ENCODE results near the gene MAP7.
"Not testable (repeated sequence)": the region's sequence is repeated elsewhere in the genome, so short reads cannot be mapped to it uniquely, and the experiment has no call there.

Gene MAP7

DNA sequence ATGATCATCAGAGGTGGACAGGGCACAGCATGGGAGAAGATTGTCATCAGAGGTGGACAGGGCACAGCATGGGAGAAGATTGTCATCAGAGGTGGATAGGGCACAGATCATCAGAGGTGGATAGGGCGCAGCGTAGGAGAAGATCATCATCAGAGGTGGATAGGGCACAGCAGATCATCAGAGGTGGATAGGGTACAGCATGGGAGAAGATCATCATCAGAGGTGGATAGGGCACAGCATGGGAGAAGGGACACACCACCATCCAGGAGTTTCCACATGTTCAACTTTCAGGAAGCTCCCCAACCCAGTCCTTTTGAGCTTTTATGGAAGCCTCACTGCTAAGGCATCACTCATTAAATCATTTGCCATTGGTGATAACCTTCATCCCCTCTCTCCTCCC lies 104.1 kb downstream of the MAP7 start:
- TF ChIP-seq, protein P1, sequence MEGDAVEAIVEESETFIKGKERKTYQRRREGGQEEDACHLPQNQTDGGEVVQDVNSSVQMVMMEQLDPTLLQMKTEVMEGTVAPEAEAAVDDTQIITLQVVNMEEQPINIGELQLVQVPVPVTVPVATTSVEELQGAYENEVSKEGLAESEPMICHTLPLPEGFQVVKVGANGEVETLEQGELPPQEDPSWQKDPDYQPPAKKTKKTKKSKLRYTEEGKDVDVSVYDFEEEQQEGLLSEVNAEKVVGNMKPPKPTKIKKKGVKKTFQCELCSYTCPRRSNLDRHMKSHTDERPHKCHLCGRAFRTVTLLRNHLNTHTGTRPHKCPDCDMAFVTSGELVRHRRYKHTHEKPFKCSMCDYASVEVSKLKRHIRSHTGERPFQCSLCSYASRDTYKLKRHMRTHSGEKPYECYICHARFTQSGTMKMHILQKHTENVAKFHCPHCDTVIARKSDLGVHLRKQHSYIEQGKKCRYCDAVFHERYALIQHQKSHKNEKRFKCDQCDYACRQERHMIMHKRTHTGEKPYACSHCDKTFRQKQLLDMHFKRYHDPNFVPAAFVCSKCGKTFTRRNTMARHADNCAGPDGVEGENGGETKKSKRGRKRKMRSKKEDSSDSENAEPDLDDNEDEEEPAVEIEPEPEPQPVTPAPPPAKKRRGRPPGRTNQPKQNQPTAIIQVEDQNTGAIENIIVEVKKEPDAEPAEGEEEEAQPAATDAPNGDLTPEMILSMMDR (IDR thresholded peaks at IDR 0.05; ENCODE audit: insufficient read depth, low read depth, low read length, missing control alignments): no peak

DNA sequence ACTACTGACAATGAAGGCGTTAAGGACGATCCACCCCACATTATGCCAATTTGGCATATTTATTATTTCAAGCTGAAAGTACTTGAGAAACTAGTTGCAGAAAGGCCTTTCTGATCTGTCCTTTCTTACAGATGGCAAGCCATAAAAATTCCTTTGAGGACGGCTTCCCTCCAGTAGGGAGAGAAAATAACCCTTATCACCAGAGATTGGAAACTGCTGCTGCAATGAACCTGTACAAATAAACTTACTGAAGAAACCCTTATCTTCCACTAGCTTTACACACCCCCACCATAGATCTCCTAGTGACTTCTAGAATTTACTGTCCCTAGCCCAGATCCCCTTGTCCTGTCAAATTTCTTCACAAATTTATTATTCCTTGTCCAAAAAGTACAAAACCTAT lies 105.2 kb downstream of the MAP7 start:
- TF ChIP-seq, protein P1 (IDR thresholded peaks at IDR 0.05; ENCODE audit: insufficient read depth, low read depth, low read length, missing control alignments): no peak
- no peak overlapping the region for H3K4me3 ChIP-seq (ENCODE audit: low read depth, low read length)
- DNase-seq (ENCODE audit: low read depth): no peak

More for the DNA sequence above, 104.1 kb downstream of the MAP7 start:
- DNase-seq (ENCODE audit: low read depth): no peak
- no peak overlapping the region for H3K4me3 ChIP-seq (ENCODE audit: low read depth, low read length)

DNA sequence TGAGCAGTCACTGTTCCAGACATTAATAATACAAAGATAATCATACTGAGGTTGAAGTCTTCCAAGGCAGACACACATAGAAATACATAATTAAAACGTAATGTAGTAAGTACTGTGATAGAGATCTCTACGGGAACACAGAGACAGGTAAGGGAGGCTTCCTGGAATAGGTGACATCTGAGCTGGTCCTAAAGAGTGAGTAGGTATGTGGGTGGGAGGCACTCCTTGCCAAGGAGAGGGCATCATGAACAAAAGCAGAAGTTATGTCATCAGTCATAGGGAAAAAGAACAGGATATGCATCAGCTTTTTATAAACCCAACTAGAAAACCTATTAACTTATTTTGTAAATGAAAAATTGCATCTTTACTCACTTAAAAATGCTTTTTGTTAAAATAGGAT lies 110.0 kb downstream of the MAP7 start:
- no peak overlapping the region for H3K4me3 ChIP-seq (ENCODE audit: low read depth, low read length)
- TF ChIP-seq, protein P1 (IDR thresholded peaks at IDR 0.05; ENCODE audit: insufficient read depth, low read depth, low read length, missing control alignments): no peak
- DNase-seq (ENCODE audit: low read depth): no peak

DNA sequence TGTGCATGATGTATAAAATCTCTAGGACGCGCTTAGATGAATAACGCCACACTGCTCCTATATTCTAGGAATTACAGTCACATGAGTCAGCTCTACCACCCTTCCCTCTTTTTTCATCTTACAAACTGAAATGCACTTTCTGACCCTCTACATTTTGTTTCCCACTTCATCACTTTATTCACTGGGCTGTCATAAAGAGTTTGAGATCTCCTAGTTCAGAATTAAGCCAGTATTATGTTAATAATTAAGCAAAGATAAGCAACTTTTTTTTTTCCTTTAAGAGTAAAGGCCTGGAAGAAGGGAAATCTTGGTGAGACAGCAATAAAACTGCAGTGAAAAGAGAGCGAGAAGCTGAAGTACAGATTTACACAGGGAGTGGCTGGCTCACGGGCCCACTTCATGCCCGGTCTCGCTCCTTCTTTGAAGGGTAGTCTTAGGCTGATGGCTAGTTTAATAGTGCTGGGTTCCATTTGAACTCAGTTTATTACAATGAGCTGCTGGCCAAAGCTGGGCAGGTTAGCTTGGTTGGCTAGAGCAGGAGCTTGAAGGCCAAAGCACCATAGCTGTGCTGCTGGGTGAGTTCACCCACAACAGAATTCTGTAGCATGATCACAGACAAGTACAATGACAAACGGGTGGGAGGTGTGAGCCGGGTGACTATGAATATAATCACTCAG lies 110.6 kb downstream of the MAP7 start:
- H3K4me3 ChIP-seq (ENCODE audit: low read depth, low read length): no peak overlapping the region
- TF ChIP-seq, protein P1 (IDR thresholded peaks at IDR 0.05; ENCODE audit: insufficient read depth, low read depth, low read length, missing control alignments): no peak
- no peak for DNase-seq (ENCODE audit: low read depth)

DNA sequence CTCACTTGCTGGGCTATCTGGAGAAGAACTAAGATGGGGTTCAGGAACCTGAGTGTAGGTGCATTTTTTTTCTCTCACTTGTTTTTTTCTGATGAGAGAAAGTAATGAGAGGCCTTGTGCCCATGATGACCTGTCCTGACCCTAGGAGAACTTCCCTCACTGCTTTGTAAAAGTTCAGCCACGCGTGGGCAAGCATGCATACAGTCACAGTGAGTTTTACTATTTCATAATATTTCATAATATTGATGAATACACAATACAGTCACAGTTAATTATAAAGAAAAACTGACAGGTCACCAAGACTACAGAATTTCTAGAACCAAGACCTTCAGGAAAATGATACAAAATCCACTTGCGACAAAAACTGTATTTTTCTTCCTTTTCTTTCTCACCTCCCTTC lies 111.8 kb downstream of the MAP7 start:
- H3K4me3 ChIP-seq (ENCODE audit: low read depth, low read length): no peak overlapping the region
- TF ChIP-seq, protein P1 (IDR thresholded peaks at IDR 0.05; ENCODE audit: insufficient read depth, low read depth, low read length, missing control alignments): no peak
- no peak for DNase-seq (ENCODE audit: low read depth)

DNA sequence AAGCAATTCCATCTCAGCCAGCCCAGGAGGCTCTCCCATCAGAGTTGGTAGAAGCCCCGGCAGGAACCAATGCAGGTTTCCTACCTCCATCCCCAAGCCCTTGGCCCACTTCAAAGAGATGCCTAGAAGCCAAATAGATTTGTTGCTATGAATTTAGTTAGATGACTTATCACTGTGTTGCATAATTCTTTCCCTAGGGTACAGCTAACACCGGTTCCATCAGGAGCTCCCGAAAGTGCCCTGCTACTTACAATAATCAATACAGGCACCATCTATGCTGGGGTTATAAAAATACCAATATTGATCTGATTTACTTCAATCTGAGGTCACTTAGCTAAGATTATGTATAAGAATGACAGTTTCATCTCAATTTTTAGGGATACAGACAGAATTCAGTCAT lies 113.0 kb downstream of the MAP7 start:
- TF ChIP-seq, protein P1 (IDR thresholded peaks at IDR 0.05; ENCODE audit: insufficient read depth, low read depth, low read length, missing control alignments): no peak
- no peak for DNase-seq (ENCODE audit: low read depth)
- H3K4me3 ChIP-seq (ENCODE audit: low read depth, low read length): no peak overlapping the region

DNA sequence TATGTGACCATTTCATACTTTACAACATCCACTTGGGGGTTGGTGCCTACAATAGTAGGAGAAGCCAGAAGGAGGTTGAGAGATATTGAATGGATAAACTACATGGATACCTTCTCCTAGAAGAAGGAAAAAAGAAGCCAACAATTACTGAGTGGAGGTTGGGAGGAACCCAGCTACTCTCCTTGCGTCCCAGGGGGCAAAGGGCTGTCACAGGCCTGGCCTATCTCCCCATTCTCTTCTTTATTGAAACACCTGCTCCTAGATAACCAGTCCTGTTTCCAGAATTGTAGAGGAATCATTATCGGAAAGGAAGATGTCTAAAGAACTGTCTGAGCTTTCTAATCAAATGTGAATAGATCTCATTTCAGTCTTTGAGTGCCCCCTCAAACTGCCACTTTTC lies 115.1 kb downstream of the MAP7 start:
- TF ChIP-seq, protein P1 (IDR thresholded peaks at IDR 0.05; ENCODE audit: insufficient read depth, low read depth, low read length, missing control alignments): no peak
- no peak for DNase-seq (ENCODE audit: low read depth)
- H3K4me3 ChIP-seq (ENCODE audit: low read depth, low read length): no peak overlapping the region

DNA sequence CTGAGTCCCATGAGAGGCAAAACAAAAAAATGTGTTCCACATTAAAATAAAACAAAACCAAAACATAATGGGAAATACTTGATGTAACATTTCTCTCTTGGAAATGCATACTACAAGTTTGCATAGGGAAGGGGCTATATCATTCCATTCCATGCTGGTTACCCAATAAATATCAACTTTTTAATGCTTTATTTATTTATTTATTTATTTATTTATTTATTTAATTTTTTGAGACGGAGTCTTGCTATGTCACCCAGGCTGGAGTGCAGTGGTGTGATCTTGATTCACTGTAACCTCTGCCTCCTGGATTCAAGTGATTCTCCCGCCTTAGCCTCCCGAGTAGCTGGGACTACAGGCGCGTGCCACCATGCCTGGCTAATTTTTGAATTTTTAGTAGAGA lies 118.9 kb downstream of the MAP7 start:
- not testable (repeated sequence) for DNase-seq (ENCODE audit: low read depth); H3K4me3 ChIP-seq (ENCODE audit: low read depth, low read length)

All from GM12865 (cell line).